Natural killer cell treated with Interleukin-12 subunit alpha and Interleukin-12 subunit beta and Interleukin-15 and Interleukin-18, amount 100 ng/mL, for 72 hours (primary cell): ENCODE measurements around the gene RELL2. TPM values are rescaled to one million over a fixed set of nuclear protein-coding genes. Genes with fewer than 3 reads are reported as not detected.
A peak's percentile ranks its signal among the peaks of the same experiment; 100 is the strongest.

ENCODE experiments used
- ATAC-seq, 2 donors: fragments of 150-1000 bp; cut with Tn5 transposase in 1 of 2; sonication (Bioruptor Pico), chemical (Tn5 transposase) in 1 of 2; 2 replicates each; pipeline ENCODE4 v1.10.0; 2021
- DNase-seq: peaks from one replicate; pipeline ENCODE4 v3.0.0; 2022; ENCODE audit warnings: low spot score
- H3K27ac Mint-ChIP-seq, 2 donors: 1 replicate in 1 of 2; 2 replicates in 1 of 2; pipeline ENCODE4 v1.8.0; 2022; ENCODE audit warnings: mixed read lengths in 2 of 2, mild to moderate bottlenecking in 1 of 2, moderate library complexity in 1 of 2
- H3K27me3 Mint-ChIP-seq, 2 donors: 1 replicate in 1 of 2; 2 replicates in 1 of 2; pipeline ENCODE4 v1.8.0; 2022; ENCODE audit warnings: mixed read lengths in 2 of 2
- H3K36me3 Mint-ChIP-seq: one replicate; pipeline ENCODE4 v1.8.0; 2022; ENCODE audit warnings: mixed read lengths
- H3K4me1 Mint-ChIP-seq, 2 donors: 1 replicate in 1 of 2; 2 replicates in 1 of 2; pipeline ENCODE4 v1.8.0; 2022; ENCODE audit warnings: low read depth in 2 of 2, mixed read lengths in 2 of 2, mild to moderate bottlenecking in 1 of 2
- H3K4me3 Mint-ChIP-seq: one replicate; pipeline ENCODE4 v1.8.0; 2022; ENCODE audit warnings: mixed read lengths
- H3K9me3 Mint-ChIP-seq: 2 replicates; pipeline ENCODE4 v1.8.0; 2022; ENCODE audit warnings: mixed read lengths
- total RNA-seq, 2 donors: library from RNA; stranded (reverse); gene quantifications; one replicate each; pipeline ENCODE4 v1.2.3, GENCODE V29; 2022

The RELL2 gene
- total RNA-seq, result 10 to 100 TPM in 1 of 2 donors, 1 to 10 TPM in 1; 8.1 to 39.3 TPM

DNA sequence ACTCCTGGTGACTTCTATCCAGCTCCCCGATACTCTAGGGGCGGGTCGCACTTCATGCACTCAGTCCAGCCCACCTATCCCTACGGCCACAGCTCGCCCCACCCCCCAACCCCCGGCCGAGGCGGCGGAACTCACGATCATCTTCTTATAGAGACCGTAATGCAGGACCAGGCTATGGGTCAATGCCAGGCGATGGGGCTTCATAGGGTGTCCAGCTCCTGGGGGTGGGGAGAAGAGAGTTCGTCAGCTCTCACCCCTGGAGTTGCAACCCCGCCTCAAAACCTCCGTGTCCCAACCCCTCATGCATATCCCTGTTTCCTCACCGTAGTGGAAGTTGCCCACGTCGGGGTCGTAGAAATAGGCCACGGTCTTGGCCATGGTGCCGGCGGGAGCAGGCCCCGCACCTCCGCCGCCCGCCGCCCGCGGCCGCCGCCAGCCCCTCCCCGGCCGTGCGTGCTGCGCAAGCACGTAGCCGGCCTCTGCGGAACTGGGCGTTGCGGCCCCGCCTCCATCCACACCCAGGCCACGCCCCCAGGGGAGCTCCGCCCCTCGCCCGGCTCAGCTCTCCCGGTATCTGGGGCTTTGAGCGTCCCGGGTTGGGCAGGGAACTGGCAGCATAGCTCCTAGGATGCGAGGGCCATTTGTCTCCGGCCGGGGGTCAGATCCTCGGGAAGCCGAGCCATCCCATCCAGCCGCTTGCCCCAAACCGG, at the start of gene RELL2, which contains the start of gene HDAC3:
RELL2 (plus strand) TSS at position 585 of the 710 bp plus-strand sequence. CDS start 1,229 bp downstream, outside the sequence.
HDAC3 (minus strand) TSS at position 437 of the 710 bp plus-strand sequence; CDS start at position 378, 59 bp downstream.
- no peaks in the 10 kb centered on the region for H3K27me3 Mint-ChIP-seq
- H3K27ac Mint-ChIP-seq, result peak within 1 kb of the TSS; percentile 6 to 71
- peak within 1 kb of the TSS; percentile 90 for H3K4me3 Mint-ChIP-seq
- peaks cover 6% of the 10 kb centered on the region for H3K36me3 Mint-ChIP-seq
- peaks cover 33 to 39% of the 10 kb centered on the region in 2 donors for H3K4me1 Mint-ChIP-seq
- H3K9me3 Mint-ChIP-seq, result no peaks in the 10 kb centered on the region
- ATAC-seq, result peak; percentile 93 to 97
- peak; percentile 93 for DNase-seq

DNA sequence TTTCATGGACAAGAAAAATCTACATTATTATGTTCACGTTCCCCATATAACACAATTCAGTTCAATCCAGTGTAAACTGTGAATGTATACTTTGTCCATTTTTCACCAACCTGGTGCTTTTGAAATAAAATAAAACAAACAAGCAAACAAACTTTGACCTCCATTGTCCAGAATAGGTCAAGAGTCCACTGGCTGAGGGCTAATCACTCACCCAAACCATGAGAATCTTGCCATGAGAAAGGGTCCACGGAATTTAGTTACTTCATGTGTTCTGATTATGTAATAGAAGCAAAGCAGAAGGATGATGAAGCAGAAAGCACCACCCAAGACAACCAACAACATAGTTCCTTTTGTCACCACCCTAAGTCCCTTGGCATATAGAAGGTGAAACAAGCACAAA, 46.7 kb upstream of the RELL2 start:
- ATAC-seq (no peak), DNase-seq (no peak)
- Mint-ChIP-seq H3K27me3 (no peaks in the 10 kb centered on the region), H3K4me3 (no peak overlapping the region), H3K9me3 (no peaks in the 10 kb centered on the region), H3K27ac (no peak overlapping the region), H3K4me1 (peaks cover 40 to 52% of the 10 kb centered on the region in 2 donors), H3K36me3 (peaks cover 7% of the 10 kb centered on the region)

- ATAC-seq (no peak), DNase-seq (no peak)
- Mint-ChIP-seq H3K27me3 (no peaks in the 10 kb centered on the region), H3K4me3 (peak overlapping the region; percentile 1), H3K9me3 (no peaks in the 10 kb centered on the region), H3K27ac (peak overlapping the region; percentile 45 to 49), H3K4me1 (peaks cover 52 to 61% of the 10 kb centered on the region in 2 donors), H3K36me3 (no peaks in the 10 kb centered on the region)
Measured at GRCh38 chr5:141596867-141597266, 39.9 kb upstream of the RELL2 start.

GRCh38 chr5:141597394-141597793, 39.4 kb upstream of the RELL2 start:
- peak overlapping the region; percentile 35 for H3K4me3 Mint-ChIP-seq
- H3K9me3 Mint-ChIP-seq, result no peaks in the 10 kb centered on the region
- no peaks in the 10 kb centered on the region for H3K36me3 Mint-ChIP-seq
- peak overlapping the region; percentile 45 to 49 for H3K27ac Mint-ChIP-seq
- no peaks in the 10 kb centered on the region for H3K27me3 Mint-ChIP-seq
- peaks cover 47 to 58% of the 10 kb centered on the region in 2 donors for H3K4me1 Mint-ChIP-seq
- ATAC-seq, result no peak
- no peak for DNase-seq

DNA sequence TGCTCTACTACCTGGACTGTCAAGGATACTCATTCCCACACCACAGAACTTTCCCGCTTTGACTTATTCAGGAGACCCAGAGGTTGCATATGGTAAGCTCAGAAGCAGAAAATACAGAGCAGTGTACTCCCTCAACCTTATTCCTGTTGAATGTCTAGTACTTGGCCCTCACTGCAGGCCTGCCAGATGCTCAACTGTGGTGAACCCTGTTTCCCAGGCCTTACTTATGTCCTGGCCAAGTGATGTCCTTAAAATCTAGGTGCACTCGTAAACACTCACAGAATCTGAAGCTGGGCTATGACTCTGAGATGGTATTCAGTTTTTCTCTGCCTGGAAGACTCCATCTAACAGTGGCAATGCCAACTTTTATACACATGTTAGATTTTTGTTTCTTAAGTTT, 39.0 kb upstream of the RELL2 start:
- no peaks in the 10 kb centered on the region for H3K27me3 Mint-ChIP-seq
- ATAC-seq (no peak), DNase-seq (no peak)
- H3K36me3 Mint-ChIP-seq, result no peaks in the 10 kb centered on the region
- peaks cover 46 to 58% of the 10 kb centered on the region in 2 donors for H3K4me1 Mint-ChIP-seq
- H3K4me3 Mint-ChIP-seq, result peak overlapping the region; percentile 35
- peak overlapping the region; percentile 45 to 49 for H3K27ac Mint-ChIP-seq
- H3K9me3 Mint-ChIP-seq, result no peaks in the 10 kb centered on the region

- Mint-ChIP-seq H3K4me3 (peak overlapping the region; percentile 49), H3K4me1 (peaks cover 46 to 61% of the 10 kb centered on the region in 2 donors), H3K9me3 (no peaks in the 10 kb centered on the region), H3K27me3 (no peaks in the 10 kb centered on the region), H3K36me3 (no peaks in the 10 kb centered on the region), H3K27ac (peak overlapping the region; percentile 49 to 83)
- ATAC-seq (peak in 1 of 2 donors; percentile 82), DNase-seq (no peak)
Measured at GRCh38 chr5:141598391-141599345, 38.1 kb upstream of the RELL2 start.

DNA sequence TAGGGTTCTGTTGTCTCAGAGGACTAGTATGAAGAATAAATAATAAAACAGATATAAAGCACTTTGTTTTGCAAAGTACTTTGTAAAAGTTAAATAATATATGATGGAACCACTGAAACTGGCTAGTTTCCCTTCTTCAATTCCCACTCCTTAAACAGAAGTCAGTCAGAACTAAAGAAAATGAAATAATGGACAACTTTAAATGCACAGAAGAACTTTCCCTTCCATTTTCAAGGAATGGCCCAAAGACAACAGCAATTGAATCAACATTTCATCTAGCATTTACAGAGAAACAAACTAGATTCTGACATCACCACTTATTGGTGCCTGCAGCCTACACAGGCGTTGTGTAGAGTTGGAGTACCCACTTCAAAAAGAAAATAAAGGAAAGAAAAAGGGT, 34.2 kb upstream of the RELL2 start:
- DNase-seq (no peak), ATAC-seq (no peak)
- Mint-ChIP-seq H3K4me3 (peak overlapping the region; percentile 68), H3K9me3 (no peaks in the 10 kb centered on the region), H3K27me3 (no peaks in the 10 kb centered on the region), H3K36me3 (peaks cover 3% of the 10 kb centered on the region), H3K4me1 (peaks cover 52 to 77% of the 10 kb centered on the region in 2 donors), H3K27ac (peak overlapping the region; percentile 87 to 91)

DNA sequence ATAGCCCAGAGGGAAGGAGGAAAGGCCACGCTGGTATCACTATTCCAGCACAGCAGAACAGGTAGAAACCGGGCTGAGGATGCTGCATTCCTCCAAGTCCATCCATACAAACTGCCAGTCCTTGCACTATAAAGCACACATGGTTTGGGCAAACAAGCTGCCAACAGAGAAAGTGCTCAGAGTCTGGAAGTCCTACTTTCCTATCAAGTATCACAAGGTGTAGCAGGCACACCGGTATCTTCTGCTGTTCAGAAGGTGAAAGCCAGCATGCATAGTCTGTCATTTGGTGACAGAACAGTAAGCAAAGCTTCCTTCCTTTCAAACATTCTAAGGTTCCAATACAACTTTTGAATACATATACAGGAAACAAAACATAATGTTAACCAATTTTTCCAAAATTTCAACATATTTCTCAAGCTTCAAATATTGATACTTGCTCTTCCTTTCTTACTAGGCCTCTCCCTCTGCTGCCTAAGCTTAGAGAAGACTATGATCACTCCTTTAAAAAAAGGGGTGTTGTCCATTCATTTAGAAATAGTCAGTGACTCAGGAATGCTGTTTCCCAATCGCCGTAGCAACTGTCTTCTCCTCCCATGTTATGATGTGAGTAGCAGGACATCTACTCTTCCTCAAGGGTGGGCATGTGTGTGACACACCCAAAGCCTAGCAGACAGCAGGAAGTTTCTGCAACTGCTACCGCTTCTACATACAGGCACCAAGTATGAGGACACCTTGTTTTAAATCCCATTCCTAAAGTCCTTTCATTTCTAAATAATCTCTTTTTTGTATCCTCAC, 32.7 kb upstream of the RELL2 start:
- H3K36me3 Mint-ChIP-seq, result peaks cover 6% of the 10 kb centered on the region
- peak overlapping the region; percentile 75 for H3K4me3 Mint-ChIP-seq
- DNase-seq (no peak), ATAC-seq (peak; percentile 65 to 80)
- no peaks in the 10 kb centered on the region for H3K27me3 Mint-ChIP-seq
- no peaks in the 10 kb centered on the region for H3K9me3 Mint-ChIP-seq
- H3K27ac Mint-ChIP-seq, result peak overlapping the region; percentile 87 to 91
- H3K4me1 Mint-ChIP-seq, result peaks cover 52 to 78% of the 10 kb centered on the region in 2 donors

DNA sequence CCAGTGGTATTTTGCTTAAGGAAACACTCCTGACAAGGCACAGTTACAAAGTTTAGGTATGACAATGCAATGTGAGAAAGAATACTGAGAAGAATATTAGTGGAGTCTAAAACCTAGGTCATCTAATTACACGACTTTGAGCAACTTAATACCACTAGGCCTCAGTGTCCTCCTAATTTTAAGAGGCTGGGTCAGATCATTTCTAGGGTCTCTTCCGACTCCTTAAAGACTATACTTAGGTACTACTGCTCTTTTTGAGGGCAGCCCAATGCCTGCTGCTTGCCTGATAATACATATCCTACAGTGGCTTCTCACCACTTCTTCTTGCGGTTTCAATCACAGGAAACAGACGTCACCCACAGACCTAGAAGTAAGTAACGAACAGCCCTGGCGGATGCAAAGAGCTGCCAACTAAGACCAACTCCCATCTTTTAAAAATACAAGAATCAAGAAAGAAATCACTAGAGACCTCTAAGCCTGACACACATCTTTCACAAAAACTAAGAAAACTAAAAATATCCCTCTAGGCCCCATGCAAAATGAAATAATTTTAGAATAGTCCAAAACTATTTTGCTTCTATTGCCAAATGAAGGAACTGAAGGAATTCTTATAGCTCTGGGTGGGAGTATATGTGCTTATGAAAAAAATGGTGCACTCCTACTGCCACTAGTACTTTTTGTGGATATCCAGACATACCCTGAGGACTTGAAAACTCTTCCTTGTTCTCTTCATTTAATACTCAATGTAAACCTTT, 31.1 kb upstream of the RELL2 start:
- DNase-seq (peak; percentile 87), ATAC-seq (peak; percentile 93 to 96)
- H3K9me3 Mint-ChIP-seq, result no peaks in the 10 kb centered on the region
- H3K4me3 Mint-ChIP-seq, result peak overlapping the region; percentile 75
- H3K4me1 Mint-ChIP-seq, result peaks cover 44 to 76% of the 10 kb centered on the region in 2 donors
- H3K36me3 Mint-ChIP-seq, result peaks cover 6% of the 10 kb centered on the region
- no peaks in the 10 kb centered on the region for H3K27me3 Mint-ChIP-seq
- peak overlapping the region; percentile 87 to 91 for H3K27ac Mint-ChIP-seq

DNA sequence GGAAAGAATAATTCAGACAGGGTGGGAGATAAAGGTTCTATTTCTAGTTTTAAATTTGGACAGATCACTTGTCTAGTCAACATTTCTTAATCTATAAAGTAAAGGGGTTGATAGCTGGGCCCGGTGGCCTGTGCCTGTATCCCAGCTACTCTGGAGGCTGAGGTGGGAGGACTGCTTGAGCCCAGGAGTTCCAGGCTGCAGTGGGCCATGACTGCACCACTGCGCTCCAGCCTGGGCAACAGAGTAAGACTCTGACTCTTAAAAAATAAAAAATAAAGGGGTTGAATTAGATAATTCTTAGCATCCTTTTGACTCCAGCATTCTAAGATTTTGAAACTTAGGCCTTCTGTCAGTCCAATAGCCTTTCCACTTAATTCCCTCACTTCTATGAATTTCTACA, 28.8 kb upstream of the RELL2 start:
- peak overlapping the region; percentile 87 to 91 for H3K27ac Mint-ChIP-seq
- peaks cover 11% of the 10 kb centered on the region for H3K36me3 Mint-ChIP-seq
- no peak for DNase-seq
- H3K4me3 Mint-ChIP-seq, result peak overlapping the region; percentile 75
- H3K4me1 Mint-ChIP-seq, result peaks cover 51 to 85% of the 10 kb centered on the region in 2 donors
- ATAC-seq, result no peak
- no peaks in the 10 kb centered on the region for H3K9me3 Mint-ChIP-seq
- H3K27me3 Mint-ChIP-seq, result no peaks in the 10 kb centered on the region

GRCh38 chr5:141608557-141608956, 28.2 kb upstream of the RELL2 start:
- DNase-seq (no peak), ATAC-seq (no peak)
- Mint-ChIP-seq H3K4me1 (peaks cover 55 to 87% of the 10 kb centered on the region in 2 donors), H3K27ac (peak overlapping the region; percentile 87 to 91), H3K36me3 (peaks cover 11% of the 10 kb centered on the region), H3K4me3 (peak overlapping the region; percentile 75), H3K27me3 (no peaks in the 10 kb centered on the region), H3K9me3 (no peaks in the 10 kb centered on the region)

- Mint-ChIP-seq H3K36me3 (peaks cover 11% of the 10 kb centered on the region), H3K27ac (peak overlapping the region; percentile 87 to 91), H3K4me1 (peaks cover 52 to 87% of the 10 kb centered on the region in 2 donors), H3K9me3 (no peaks in the 10 kb centered on the region), H3K27me3 (no peaks in the 10 kb centered on the region), H3K4me3 (peak overlapping the region; percentile 75)
- ATAC-seq, result no peak
- DNase-seq, result no peak
Measured at GRCh38 chr5:141609044-141609443, 27.8 kb upstream of the RELL2 start.
